ENCODE results near the gene KCNMB1. TPM values are rescaled to one million over a fixed set of nuclear protein-coding genes. Genes with fewer than 3 reads are reported as not detected.

Gene KCNMB1
- polyA plus RNA-seq, 1 donor from 2014 or later: not detected

- Histone ChIP-seq H3F3A (ENCODE audit: insufficient read depth, low read length, poor library complexity, severe bottlenecking) (no peaks in the 10 kb centered on the region), H3K9me3 (ENCODE audit: low read length) (no peaks in the 10 kb centered on the region), H3K9me2 (ENCODE audit: insufficient read depth, low read length) (no peaks in the 10 kb centered on the region), H3K4me2 (ENCODE audit: low read length) (no peak overlapping the region), H3K36me3 (ENCODE audit: insufficient read depth, low read length) (no peaks in the 10 kb centered on the region), H3K27ac (ENCODE audit: low read length) (no peak overlapping the region), H2AFZ (ENCODE audit: low read depth, low read length) (no peak overlapping the region), H4K20me1 (ENCODE audit: insufficient read depth) (no peaks in the 10 kb centered on the region), H3K79me2 (replicated peaks; ENCODE audit: insufficient read depth, low read length) (no peaks in the 10 kb centered on the region), H3K27me3 (ENCODE audit: insufficient read depth, low read depth, low read length) (no peaks in the 10 kb centered on the region), H3K9ac (ENCODE audit: low read length) (no peak overlapping the region), H3K4me3 (ENCODE audit: low read length) (no peak overlapping the region)
- no peak for TF ChIP-seq POLR2AphosphoS5 (IDR thresholded peaks at IDR 0.05)
- TF ChIP-seq MXI1 (conservative IDR thresholded peaks at IDR 0.05; ENCODE audit: poor library complexity, severe bottlenecking): no peak
- TF ChIP-seq SMC3 (conservative IDR thresholded peaks at IDR 0.05; ENCODE audit: poor library complexity): no peak
- TF ChIP-seq REST (IDR thresholded peaks at IDR 0.05; ENCODE audit: borderline replicate concordance): no peak
- TF ChIP-seq CTCF (IDR thresholded peaks at IDR 0.05; ENCODE audit: poor library complexity, severe bottlenecking): no peak
- TF ChIP-seq TAF1 (IDR thresholded peaks at IDR 0.05; ENCODE audit: low read depth): no peak
- no peak for TF ChIP-seq RAD21 (conservative IDR thresholded peaks at IDR 0.05)
- TF ChIP-seq EZH2 (IDR thresholded peaks at IDR 0.05; ENCODE audit: borderline replicate concordance, insufficient read depth, low read length, poor library complexity, severe bottlenecking): no peak
- TF ChIP-seq EP300 (conservative IDR thresholded peaks at IDR 0.05; ENCODE audit: poor library complexity, severe bottlenecking): no peak
These were observed 33.5 kb downstream of the KCNMB1 start for GRCh38 chr5:170355601-170356098.

GRCh38 chr5:170353961-170354360 lies 35.2 kb downstream of the KCNMB1 start:
- no peak overlapping the region for H2AFZ ChIP-seq (ENCODE audit: low read depth, low read length)
- H3K4me3 ChIP-seq (ENCODE audit: low read length): no peak overlapping the region
- no peak overlapping the region for H3K27ac ChIP-seq (ENCODE audit: low read length)
- no peaks in the 10 kb centered on the region for H4K20me1 ChIP-seq (ENCODE audit: insufficient read depth)
- H3K4me2 ChIP-seq (ENCODE audit: low read length): no peak overlapping the region
- H3K9ac ChIP-seq (ENCODE audit: low read length): no peak overlapping the region
- H3K36me3 ChIP-seq (ENCODE audit: insufficient read depth, low read length): no peaks in the 10 kb centered on the region
- no peaks in the 10 kb centered on the region for H3K9me2 ChIP-seq (ENCODE audit: insufficient read depth, low read length)
- no peaks in the 10 kb centered on the region for H3K9me3 ChIP-seq (ENCODE audit: low read length)
- H3F3A ChIP-seq (ENCODE audit: insufficient read depth, low read length, poor library complexity, severe bottlenecking): no peaks in the 10 kb centered on the region
- no peak for TF ChIP-seq REST (IDR thresholded peaks at IDR 0.05; ENCODE audit: borderline replicate concordance)
- TF ChIP-seq RAD21 (conservative IDR thresholded peaks at IDR 0.05): no peak
- TF ChIP-seq CTCF (IDR thresholded peaks at IDR 0.05; ENCODE audit: poor library complexity, severe bottlenecking): no peak
- TF ChIP-seq MXI1 (conservative IDR thresholded peaks at IDR 0.05; ENCODE audit: poor library complexity, severe bottlenecking): no peak
- TF ChIP-seq POLR2AphosphoS5 (IDR thresholded peaks at IDR 0.05): no peak
- no peak for TF ChIP-seq SMC3 (conservative IDR thresholded peaks at IDR 0.05; ENCODE audit: poor library complexity)
- no peak for TF ChIP-seq TAF1 (IDR thresholded peaks at IDR 0.05; ENCODE audit: low read depth)
- TF ChIP-seq EP300 (conservative IDR thresholded peaks at IDR 0.05; ENCODE audit: poor library complexity, severe bottlenecking): no peak
- TF ChIP-seq EZH2 (IDR thresholded peaks at IDR 0.05; ENCODE audit: borderline replicate concordance, insufficient read depth, low read length, poor library complexity, severe bottlenecking): no peak
- no peaks in the 10 kb centered on the region for H3K27me3 ChIP-seq (ENCODE audit: insufficient read depth, low read depth, low read length)
- H3K79me2 ChIP-seq (replicated peaks; ENCODE audit: insufficient read depth, low read length): no peaks in the 10 kb centered on the region
